ENCODE data around the gene PNP. TPM values are rescaled to one million over a fixed set of nuclear protein-coding genes. Genes with fewer than 3 reads are reported as not detected.

The PNP gene
- total RNA-seq, 1 donor from 2014 or later = 96.5 TPM

GRCh38 chr14:20492486-20492885 is 23.3 kb downstream of the PNP start:
- DNase-seq (ENCODE audit: low read depth) = no peak
- no peaks in the 10 kb centered on the region for H3K36me3 ChIP-seq (ENCODE audit: control insufficient read depth, insufficient read depth, low read length)
- H3K27me3 ChIP-seq (ENCODE audit: control insufficient read depth, insufficient read depth, low read length) = no peaks in the 10 kb centered on the region
- no peak overlapping the region for H3K4me3 ChIP-seq (ENCODE audit: low read depth, low read length)
- no peak for TF ChIP-seq CTCF (IDR thresholded peaks at IDR 0.05; ENCODE audit: insufficient read depth, low read length, poor library complexity, severe bottlenecking)

GRCh38 chr14:20493634-20494033 is 24.4 kb downstream of the PNP start:
- no peaks in the 10 kb centered on the region for H3K36me3 ChIP-seq (ENCODE audit: control insufficient read depth, insufficient read depth, low read length)
- no peak overlapping the region for H3K4me3 ChIP-seq (ENCODE audit: low read depth, low read length)
- TF ChIP-seq CTCF (IDR thresholded peaks at IDR 0.05; ENCODE audit: insufficient read depth, low read length, poor library complexity, severe bottlenecking) = no peak
- no peaks in the 10 kb centered on the region for H3K27me3 ChIP-seq (ENCODE audit: control insufficient read depth, insufficient read depth, low read length)
- no peak for DNase-seq (ENCODE audit: low read depth)

GRCh38 chr14:20494935-20495766 is 25.9 kb downstream of the PNP start:
- H3K4me3 ChIP-seq (ENCODE audit: low read depth, low read length) = no peak overlapping the region
- H3K36me3 ChIP-seq (ENCODE audit: control insufficient read depth, insufficient read depth, low read length) = no peaks in the 10 kb centered on the region
- DNase-seq (ENCODE audit: low read depth) = no peak

GRCh38 chr14:20498622-20499021 is 29.4 kb downstream of the PNP start:
- DNase-seq (ENCODE audit: low read depth) = no peak
- H3K4me3 ChIP-seq (ENCODE audit: low read depth, low read length) = no peak overlapping the region
- TF ChIP-seq CTCF (IDR thresholded peaks at IDR 0.05; ENCODE audit: insufficient read depth, low read length, poor library complexity, severe bottlenecking) = no peak
- H3K27me3 ChIP-seq (ENCODE audit: control insufficient read depth, insufficient read depth, low read length) = no peaks in the 10 kb centered on the region
- no peaks in the 10 kb centered on the region for H3K36me3 ChIP-seq (ENCODE audit: control insufficient read depth, insufficient read depth, low read length)

More at GRCh38 chr14:20494935-20495766, 25.9 kb downstream of the PNP start:
- no peaks in the 10 kb centered on the region for H3K27me3 ChIP-seq (ENCODE audit: control insufficient read depth, insufficient read depth, low read length)
- no peak for TF ChIP-seq CTCF (IDR thresholded peaks at IDR 0.05; ENCODE audit: insufficient read depth, low read length, poor library complexity, severe bottlenecking)

GRCh38 chr14:20499108-20499507 is 29.9 kb downstream of the PNP start:
- no peak for TF ChIP-seq CTCF (IDR thresholded peaks at IDR 0.05; ENCODE audit: insufficient read depth, low read length, poor library complexity, severe bottlenecking)
- Histone ChIP-seq H3K4me3 (ENCODE audit: low read depth, low read length) (no peak overlapping the region), H3K36me3 (ENCODE audit: control insufficient read depth, insufficient read depth, low read length) (no peaks in the 10 kb centered on the region), H3K27me3 (ENCODE audit: control insufficient read depth, insufficient read depth, low read length) (no peaks in the 10 kb centered on the region)
- DNase-seq (ENCODE audit: low read depth) = no peak

- no peak for TF ChIP-seq CTCF (IDR thresholded peaks at IDR 0.05; ENCODE audit: insufficient read depth, low read length, poor library complexity, severe bottlenecking)
- DNase-seq (ENCODE audit: low read depth) = no peak
- no peak overlapping the region for H3K4me3 ChIP-seq (ENCODE audit: low read depth, low read length)
- H3K27me3 ChIP-seq (ENCODE audit: control insufficient read depth, insufficient read depth, low read length) = no peaks in the 10 kb centered on the region
- H3K36me3 ChIP-seq (ENCODE audit: control insufficient read depth, insufficient read depth, low read length) = no peaks in the 10 kb centered on the region
Observed at GRCh38 chr14:20499881-20500280, 30.7 kb downstream of the PNP start.

All from kidney epithelial cell (primary cell).